HG02938 (cell line): ENCODE measurements around the gene MYO1E.
"Not testable (repeated sequence)": the region's sequence is repeated elsewhere in the genome, so short reads cannot be mapped to it uniquely, and the experiment has no call there.

Experiments
- ATAC-seq: cut with Tn5 transposase; IDR thresholded peaks from one replicate; pipeline ENCODE4 v1.9.1; 2021; ENCODE audit warnings: mild to moderate bottlenecking, moderate library complexity; ENCODE audit not compliant: unreplicated experiment

Gene MYO1E

GRCh38 chr15:59372352-59373211, at the start of gene MYO1E:
MYO1E (minus strand) TSS chr15:59372871; CDS start chr15:59372500, 371 bp downstream.
- ATAC-seq: peak; percentile 64

- no peak for ATAC-seq
Measured at GRCh38 chr15:59420986-59421618, 48.4 kb upstream of the MYO1E start.

- ATAC-seq: no peak
Measured at GRCh38 chr15:59420108-59420507, 47.4 kb upstream of the MYO1E start.

GRCh38 chr15:59419170-59419569, 46.5 kb upstream of the MYO1E start:
- no peak for ATAC-seq

GRCh38 chr15:59416816-59417215, 44.1 kb upstream of the MYO1E start:
- ATAC-seq: no peak

GRCh38 chr15:59413577-59413976, 40.9 kb upstream of the MYO1E start:
- ATAC-seq: no peak

GRCh38 chr15:59410391-59410896, 37.8 kb upstream of the MYO1E start:
- no peak for ATAC-seq

- no peak for ATAC-seq
Measured at GRCh38 chr15:59407946-59408345, 35.3 kb upstream of the MYO1E start.

GRCh38 chr15:59406446-59406845, 33.8 kb upstream of the MYO1E start:
- no peak for ATAC-seq

GRCh38 chr15:59405079-59405478, 32.4 kb upstream of the MYO1E start:
- no peak for ATAC-seq

- no peak for ATAC-seq
Measured at GRCh38 chr15:59401824-59402569, 29.3 kb upstream of the MYO1E start.

- ATAC-seq: not testable (repeated sequence)
Measured at GRCh38 chr15:59401051-59401823, 28.6 kb upstream of the MYO1E start.

- no peak for ATAC-seq
Measured at GRCh38 chr15:59400103-59400813, 27.6 kb upstream of the MYO1E start.

- ATAC-seq: peak; percentile 87
Measured at GRCh38 chr15:59399465-59400102, 26.9 kb upstream of the MYO1E start.

- ATAC-seq: no peak
Measured at GRCh38 chr15:59398220-59398619, 25.5 kb upstream of the MYO1E start.

- no peak for ATAC-seq
Measured at GRCh38 chr15:59396679-59397078, 24.0 kb upstream of the MYO1E start.

- ATAC-seq: no peak
Measured at GRCh38 chr15:59396211-59396610, 23.5 kb upstream of the MYO1E start.

GRCh38 chr15:59394166-59394661, 21.5 kb upstream of the MYO1E start:
- ATAC-seq: no peak

- ATAC-seq: no peak
Measured at GRCh38 chr15:59392299-59392698, 19.6 kb upstream of the MYO1E start.
